PC-9 (cell line): Measurements from ENCODE around the gene SCAPER. TPM values are rescaled to one million over a fixed set of nuclear protein-coding genes. Genes with fewer than 3 reads are reported as not detected.

Experiments
- BruUV-seq: library from RNA; stranded (reverse); fragments of 400-500 nt; replicated peaks from 2 replicates; lab custom pipeline; 2021; lab: Mats Ljungman, UMichigan
- CTCF ChIA-PET: fragments of 300-600 bp; sonication (Branson Sonifier 250); formaldehyde crosslinking; loops from one replicate; lab custom pipeline; 2022; ENCODE audit warnings: antibody characterized with exemption; lab: Charles Lee
- POLR2A ChIA-PET: fragments of 300-600 bp; sonication (Branson Sonifier 250); formaldehyde crosslinking; loops from one replicate; lab custom pipeline; 2022; ENCODE audit warnings: antibody characterized with exemption; ENCODE audit not compliant: unreplicated experiment; lab: Charles Lee
- DNase-seq, 2 experiments: peaks; one replicate each; pipeline versions ENCODE4 v3.0.0 to v3.0.0-alpha.2; 2015 to 2022; ENCODE audit warnings: mixed read lengths in 1 of 2
- H2AFZ ChIP-seq: fragments of 200-600 bp; sonication (generic); 2 replicates; pipeline ENCODE4 v1.8.1; 2017; ENCODE audit warnings: antibody characterized with exemption
- H3F3A ChIP-seq: fragments of 200-600 bp; sonication (generic); 2 replicates; pipeline ENCODE4 v1.8.1; 2017; ENCODE audit warnings: antibody characterized with exemption, mild to moderate bottlenecking, low read depth; ENCODE audit not compliant: insufficient read depth
- H3K27ac ChIP-seq: fragments of 200-600 bp; sonication (generic); 2 replicates; pipeline ENCODE4 v1.6.1; 2016; ENCODE audit warnings: mixed run types
- H3K27me3 ChIP-seq: fragments of 200-600 bp; sonication (generic); 2 replicates; pipeline ENCODE4 v1.6.1; 2016; ENCODE audit warnings: low read depth, mixed run types; ENCODE audit not compliant: insufficient read depth
- H3K36me3 ChIP-seq: fragments of 200-600 bp; sonication (generic); 2 replicates; pipeline ENCODE4 v1.6.1; 2016; ENCODE audit warnings: low read depth, mixed run types
- H3K4me1 ChIP-seq: fragments of 200-600 bp; sonication (generic); replicated peaks from 2 replicates; pipeline ENCODE4 v1.6.1; 2016; ENCODE audit warnings: mixed run types; ENCODE audit not compliant: insufficient read depth
- H3K4me2 ChIP-seq: fragments of 200-600 bp; sonication (generic); 2 replicates; pipeline ENCODE4 v1.6.1; 2017; ENCODE audit warnings: mixed run types
- H3K4me3 ChIP-seq: fragments of 200-600 bp; sonication (generic); 2 replicates; pipeline ENCODE4 v1.6.1; 2016; ENCODE audit warnings: mixed run types
- H3K79me2 ChIP-seq: fragments of 200-600 bp; sonication (generic); 2 replicates; pipeline ENCODE4 v1.6.1; 2017; ENCODE audit warnings: low read depth, mixed run types
- H3K9me2 ChIP-seq: fragments of 200-600 bp; sonication (generic); 2 replicates; pipeline ENCODE4 v1.8.1; 2017; ENCODE audit warnings: mild to moderate bottlenecking; ENCODE audit not compliant: insufficient read depth
- H3K9me3 ChIP-seq: fragments of 200-600 bp; sonication (generic); 2 replicates; pipeline ENCODE4 v1.8.1; 2016; ENCODE audit warnings: low read depth; ENCODE audit not compliant: insufficient read depth
- H4K20me1 ChIP-seq: fragments of 200-600 bp; sonication (generic); 2 replicates; pipeline ENCODE4 v1.8.1; 2017; ENCODE audit not compliant: insufficient read depth
- CTCF ChIP-seq: fragments of 200-600 bp; sonication (generic); conservative IDR thresholded peaks from 2 replicates; pipeline ENCODE4 v1.6.1; 2017; ENCODE audit warnings: mixed run types, antibody characterized with exemption, mild to moderate bottlenecking, moderate library complexity
- EZH2 ChIP-seq: fragments of 200-600 bp; sonication (generic); IDR thresholded peaks from 2 replicates; pipeline ENCODE4 v1.8.0; 2017; ENCODE audit warnings: antibody characterized with exemption, low read depth
- intact Hi-C: fragments of 100-400 bp; cut with micrococcal nuclease; formaldehyde crosslinking; loops from one replicate; pipeline ENCODE4 v1.10.0; 2022; ENCODE audit not compliant: unreplicated experiment
- total RNA-seq: library from RNA; stranded (reverse); gene quantifications from 2 replicates; pipeline ENCODE4 v1.2.3, GENCODE V29; 2021

Gene SCAPER
- total RNA-seq, 1 experiment from 2014 or later: 18.7 TPM

- Histone ChIP-seq H3K9me2 (no peaks in the 10 kb centered on the region), H3K4me2 (no peak overlapping the region), H3K9me3 (no peaks in the 10 kb centered on the region), H3K27me3 (no peaks in the 10 kb centered on the region), H4K20me1 (no peaks in the 10 kb centered on the region), H3K79me2 (no peaks in the 10 kb centered on the region), H3K36me3 (no peaks in the 10 kb centered on the region), H3K4me3 (no peak overlapping the region), H3K27ac (no peak overlapping the region), H2AFZ (no peak overlapping the region), H3F3A (no peaks in the 10 kb centered on the region), H3K4me1 (no peaks in the 10 kb centered on the region)
- intact Hi-C loops: no loop called here
- ChIA-PET POLR2A (no interaction called here), CTCF (no interaction called here)
- BruUV-seq: no TSS peak
- no peak for TF ChIP-seq CTCF
- no peak for TF ChIP-seq EZH2
- no peak for DNase-seq
Observed at GRCh38 chr15:76756381-76756780, 148.8 kb downstream of the SCAPER start.

GRCh38 chr15:76753771-76754170, 151.4 kb downstream of the SCAPER start:
- Histone ChIP-seq H3K27me3 (no peaks in the 10 kb centered on the region), H3K4me1 (no peaks in the 10 kb centered on the region), H3K36me3 (no peaks in the 10 kb centered on the region), H4K20me1 (no peaks in the 10 kb centered on the region), H3K4me3 (no peak overlapping the region), H3K9me3 (no peaks in the 10 kb centered on the region), H3F3A (no peaks in the 10 kb centered on the region), H3K4me2 (no peak overlapping the region), H3K9me2 (no peaks in the 10 kb centered on the region), H3K79me2 (no peaks in the 10 kb centered on the region), H3K27ac (no peak overlapping the region), H2AFZ (no peak overlapping the region)
- no TSS peak for BruUV-seq
- DNase-seq: no peak
- ChIA-PET POLR2A (no interaction called here), CTCF (no interaction called here)
- intact Hi-C loops: no loop called here
- TF ChIP-seq CTCF: no peak
- TF ChIP-seq EZH2: no peak

- Histone ChIP-seq H3F3A (no peaks in the 10 kb centered on the region), H3K4me2 (no peak overlapping the region), H3K4me1 (no peaks in the 10 kb centered on the region), H3K4me3 (no peak overlapping the region), H3K9me2 (no peaks in the 10 kb centered on the region), H3K27me3 (no peaks in the 10 kb centered on the region), H3K27ac (no peak overlapping the region), H2AFZ (no peak overlapping the region), H3K36me3 (no peaks in the 10 kb centered on the region), H3K79me2 (no peaks in the 10 kb centered on the region), H3K9me3 (no peaks in the 10 kb centered on the region), H4K20me1 (no peaks in the 10 kb centered on the region)
- intact Hi-C loops: no loop called here
- no peak for DNase-seq
- TF ChIP-seq CTCF (no peak), EZH2 (no peak)
- ChIA-PET POLR2A (no interaction called here), CTCF (no interaction called here)
- BruUV-seq: no TSS peak
Observed at GRCh38 chr15:76753131-76753530, 152.0 kb downstream of the SCAPER start.
